GM12873 (cell line): ENCODE measurements around the gene TTC33.

ENCODE experiments used
- CTCF ChIP-seq: IDR thresholded peaks from 2 replicates; pipeline ENCODE4 v1.5.1; 2012; ENCODE audit warnings: low read depth, mild to moderate bottlenecking, moderate library complexity, low read length, control low read depth; ENCODE audit not compliant: insufficient read depth; ENCODE audit errors: missing control alignments

TTC33 gene

GRCh38 chr5:40569546-40570270 lies 186.1 kb downstream of the TTC33 start:
- TF ChIP-seq CTCF = no peak

- TF ChIP-seq CTCF = no peak
Observed at GRCh38 chr5:40568548-40568947, 187.2 kb downstream of the TTC33 start.

GRCh38 chr5:40560474-40561110 lies 195.2 kb downstream of the TTC33 start:
- no peak for TF ChIP-seq CTCF

GRCh38 chr5:40559306-40559705 lies 196.5 kb downstream of the TTC33 start:
- no peak for TF ChIP-seq CTCF

- no peak for TF ChIP-seq CTCF
Observed at GRCh38 chr5:40557501-40557900, 198.3 kb downstream of the TTC33 start.

GRCh38 chr5:40556811-40557210 lies 198.9 kb downstream of the TTC33 start:
- TF ChIP-seq CTCF = no peak

- no peak for TF ChIP-seq CTCF
Observed at GRCh38 chr5:40555886-40556285, 199.9 kb downstream of the TTC33 start.
